Measurements from ENCODE around the gene SLC24A1. TPM values are rescaled to one million over a fixed set of nuclear protein-coding genes. Genes with fewer than 3 reads are reported as not detected.

SLC24A1 gene
- polyA plus RNA-seq, 6 donors from 2014 or later, result 2.3 to 3.7 (median 2.7) TPM; not detected in 1

DNA sequence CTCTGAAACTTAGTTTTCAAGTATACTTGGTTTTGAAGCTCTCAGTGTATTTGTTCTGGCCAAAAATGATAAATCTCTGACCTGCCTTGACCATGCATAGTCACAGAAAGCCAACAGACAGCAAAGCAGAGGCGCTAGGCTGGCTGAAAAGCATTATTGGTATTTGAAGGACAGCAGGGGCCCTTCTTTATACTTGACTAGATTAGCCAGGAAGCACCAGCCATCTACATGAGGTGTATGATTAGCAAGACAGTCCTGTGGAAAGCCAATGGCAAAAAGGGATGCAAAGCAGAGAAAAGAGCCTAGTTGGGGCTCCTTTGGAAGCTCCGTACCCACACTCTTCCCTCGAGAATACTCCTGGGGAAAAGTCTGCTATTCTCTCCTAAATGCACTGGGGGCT lies 7.8 kb downstream of the SLC24A1 start:
- peaks cover 0 to 10% (median 5%) of the 10 kb centered on the region in 3 donors for H3K4me1 Mint-ChIP-seq
- H3K9me3 Mint-ChIP-seq, result no peaks in the 10 kb centered on the region
- H3K27me3 Mint-ChIP-seq, result no peaks in the 10 kb centered on the region
- ATAC-seq (ENCODE audit: low read depth in 2 of 2) (no peak), DNase-seq (no peak)
- H3K36me3 Mint-ChIP-seq, result peaks cover 11 to 12% of the 10 kb centered on the region in 2 donors
- no peak overlapping the region for H3K27ac Mint-ChIP-seq
- no peak overlapping the region for H3K4me3 Mint-ChIP-seq

DNA sequence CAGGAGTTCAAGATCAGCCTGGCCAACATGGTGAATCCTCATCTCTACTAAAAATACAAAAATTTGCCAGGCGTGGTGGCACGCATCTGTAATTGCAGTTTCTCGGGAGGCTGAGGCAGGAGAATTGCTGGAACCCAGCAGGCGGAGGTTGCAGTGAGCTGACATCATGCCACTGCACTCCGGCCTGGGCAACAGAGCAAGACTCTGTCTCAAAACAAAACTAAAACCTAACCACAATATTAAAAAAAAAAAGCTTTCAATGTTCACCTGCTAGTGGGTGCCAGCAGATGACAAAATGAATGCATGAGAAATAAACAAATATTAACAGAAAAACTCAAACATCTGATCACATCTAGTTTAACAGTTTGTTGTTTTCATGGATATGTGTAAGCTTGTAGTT lies 9.0 kb downstream of the SLC24A1 start:
- DNase-seq, result no peak
- Mint-ChIP-seq H3K36me3 (peaks cover 2 to 3% of the 10 kb centered on the region in 2 donors), H3K27ac (no peak overlapping the region), H3K4me1 (peaks cover 0 to 10% (median 5%) of the 10 kb centered on the region in 3 donors), H3K27me3 (no peaks in the 10 kb centered on the region), H3K4me3 (peak overlapping the region in 2 of 8 donors; percentile 3 to 30), H3K9me3 (no peaks in the 10 kb centered on the region)
- ATAC-seq (ENCODE audit: low read depth in 2 of 2), result peak in 1 of 2 donors; percentile 40

DNA sequence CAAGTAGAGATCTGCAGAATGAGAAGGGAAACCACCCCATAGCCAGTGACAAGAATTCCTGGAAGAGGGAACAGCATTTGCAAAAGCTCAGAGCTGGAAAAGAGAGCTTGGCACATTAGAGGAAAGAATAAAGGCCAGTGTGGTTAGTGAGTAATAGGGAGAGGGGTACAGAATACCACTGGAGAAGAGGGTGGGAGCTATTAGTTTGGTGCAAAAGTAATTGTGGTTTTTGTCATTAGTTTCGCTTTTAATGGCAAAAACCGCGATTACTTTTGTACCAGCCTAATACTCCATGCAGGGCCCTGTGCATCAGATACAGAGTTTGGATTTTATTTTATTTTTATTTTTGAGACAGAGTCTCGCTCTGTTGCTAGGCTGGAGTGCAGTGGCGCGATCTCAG lies 9.8 kb downstream of the SLC24A1 start:
- ATAC-seq (ENCODE audit: low read depth in 2 of 2) (no peak), DNase-seq (no peak)
- Mint-ChIP-seq H3K9me3 (no peaks in the 10 kb centered on the region), H3K27ac (peak overlapping the region in 1 of 6 donors; percentile 47), H3K27me3 (no peaks in the 10 kb centered on the region), H3K4me1 (peaks cover 0 to 10% (median 5%) of the 10 kb centered on the region in 3 donors), H3K4me3 (peak overlapping the region in 1 of 8 donors; percentile 3), H3K36me3 (peaks cover 0 to 3% of the 10 kb centered on the region in 2 donors)

DNA sequence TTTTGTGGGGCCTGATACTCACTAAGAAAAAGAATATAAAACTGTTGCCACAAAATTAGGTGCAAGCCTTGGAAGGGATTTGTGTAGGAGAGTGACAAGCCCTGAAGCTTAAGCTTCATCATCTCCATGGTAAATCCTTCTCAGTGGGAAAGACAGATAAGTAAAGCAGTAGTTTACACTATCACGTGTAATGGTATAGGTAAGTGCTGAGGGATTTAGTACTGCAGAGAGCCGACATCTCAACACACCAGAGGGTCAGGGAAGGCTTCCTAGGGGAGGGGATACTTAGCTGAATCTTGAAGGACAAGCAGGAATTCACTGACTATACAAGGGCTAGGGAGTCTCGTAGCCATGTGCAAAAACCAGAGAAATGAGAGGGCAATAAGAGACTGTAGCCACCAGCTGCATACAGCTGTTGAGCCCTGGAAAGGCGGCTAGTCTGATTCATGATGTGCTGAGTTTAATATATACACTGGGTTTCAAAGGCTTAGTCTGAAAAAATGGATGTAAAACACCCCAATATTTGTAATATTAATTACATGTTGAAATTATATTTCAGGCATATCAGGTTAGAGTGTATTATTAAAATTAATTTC lies 11.1 kb downstream of the SLC24A1 start:
- H3K4me1 Mint-ChIP-seq, result peaks cover under 1 to 14% (median 10%) of the 10 kb centered on the region in 3 donors
- H3K36me3 Mint-ChIP-seq, result peaks cover 0 to 3% of the 10 kb centered on the region in 2 donors
- ATAC-seq (ENCODE audit: low read depth in 2 of 2), result no peak
- no peak for DNase-seq
- no peaks in the 10 kb centered on the region for H3K9me3 Mint-ChIP-seq
- H3K4me3 Mint-ChIP-seq, result no peak overlapping the region
- no peaks in the 10 kb centered on the region for H3K27me3 Mint-ChIP-seq
- peak overlapping the region in 2 of 6 donors; percentile 48 to 63 for H3K27ac Mint-ChIP-seq

DNA sequence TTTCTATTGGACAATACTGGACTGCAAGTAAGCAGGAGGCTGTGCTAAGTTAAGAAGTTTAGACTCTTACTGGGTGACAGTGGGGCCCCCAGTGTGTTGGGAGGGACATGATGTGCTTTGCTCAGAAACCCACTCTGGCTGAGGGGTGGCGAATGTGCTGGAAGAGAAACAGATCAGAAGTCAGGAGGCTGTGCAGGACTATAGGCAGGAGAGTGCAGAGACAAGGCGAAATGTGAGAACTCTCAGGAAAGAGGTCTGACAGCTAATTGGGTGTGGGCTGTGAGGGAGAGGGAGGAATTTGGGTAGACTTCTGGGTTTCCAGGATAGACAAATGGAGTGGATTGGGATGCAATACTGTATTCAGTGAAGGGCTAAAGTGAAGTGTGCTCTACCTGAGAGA lies 12.0 kb downstream of the SLC24A1 start:
- no peaks in the 10 kb centered on the region for H3K9me3 Mint-ChIP-seq
- no peaks in the 10 kb centered on the region for H3K27me3 Mint-ChIP-seq
- H3K36me3 Mint-ChIP-seq, result peaks cover 0 to 3% of the 10 kb centered on the region in 2 donors
- no peak for ATAC-seq (ENCODE audit: low read depth in 2 of 2)
- peaks cover 10 to 19% (median 15%) of the 10 kb centered on the region in 3 donors for H3K4me1 Mint-ChIP-seq
- peak overlapping the region in 1 of 6 donors; percentile 8 for H3K27ac Mint-ChIP-seq
- no peak overlapping the region for H3K4me3 Mint-ChIP-seq
- no peak for DNase-seq

DNA sequence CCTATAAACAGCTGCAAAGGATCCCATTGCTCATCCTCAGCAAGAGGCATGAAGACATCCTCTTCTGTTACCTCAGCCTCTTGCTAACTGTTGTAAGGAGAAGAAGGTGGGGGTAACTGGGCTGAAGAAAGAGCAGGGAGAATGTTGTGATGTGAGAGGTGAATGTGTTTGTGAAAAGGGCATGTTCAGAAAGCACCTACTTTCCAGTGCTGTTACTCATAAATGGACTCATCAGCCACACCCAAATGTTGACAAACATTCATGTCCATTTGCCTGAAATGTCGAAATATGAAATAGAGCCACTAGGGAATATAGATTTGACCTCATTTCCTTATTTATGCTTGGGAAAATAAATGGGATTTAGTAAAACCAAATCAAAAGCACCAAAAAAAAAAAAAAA lies 12.6 kb downstream of the SLC24A1 start:
- Mint-ChIP-seq H3K36me3 (peaks cover 0 to 3% of the 10 kb centered on the region in 2 donors), H3K27ac (no peak overlapping the region), H3K4me3 (no peak overlapping the region)

DNA sequence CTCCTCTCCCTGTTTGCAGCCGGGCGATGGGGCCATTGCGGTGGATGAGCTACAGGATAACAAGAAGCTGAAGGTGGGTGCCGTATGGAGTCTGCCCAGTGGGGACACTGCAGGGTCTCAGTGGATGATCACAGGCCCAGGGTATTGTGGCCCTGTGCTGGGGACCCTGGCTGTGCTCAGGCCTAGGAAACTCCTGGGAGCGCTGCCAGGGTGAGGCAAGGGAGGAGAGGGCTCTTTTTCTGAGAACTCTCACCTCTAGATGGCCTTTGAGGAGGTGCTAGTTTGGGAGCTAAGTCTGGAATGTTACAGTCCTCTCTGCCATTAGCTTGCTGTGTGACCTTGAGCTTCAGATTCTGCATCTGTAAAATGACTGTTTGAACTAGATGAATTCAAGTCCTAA lies 16.4 kb downstream of the SLC24A1 start:
- no peaks in the 10 kb centered on the region for H3K27me3 Mint-ChIP-seq
- no peaks in the 10 kb centered on the region for H3K36me3 Mint-ChIP-seq
- H3K4me3 Mint-ChIP-seq, result no peak overlapping the region
- DNase-seq (no peak), ATAC-seq (ENCODE audit: low read depth in 2 of 2) (no peak)
- H3K9me3 Mint-ChIP-seq, result no peaks in the 10 kb centered on the region
- peak overlapping the region in 1 of 6 donors; percentile 54 for H3K27ac Mint-ChIP-seq
- peaks cover 11 to 13% (median 11%) of the 10 kb centered on the region in 3 donors for H3K4me1 Mint-ChIP-seq

More for the DNA sequence above, 12.6 kb downstream of the SLC24A1 start:
- Mint-ChIP-seq H3K9me3 (no peaks in the 10 kb centered on the region), H3K4me1 (peaks cover 11 to 23% (median 15%) of the 10 kb centered on the region in 3 donors), H3K27me3 (no peaks in the 10 kb centered on the region)
- DNase-seq (no peak), ATAC-seq (ENCODE audit: low read depth in 2 of 2) (no peak)

DNA sequence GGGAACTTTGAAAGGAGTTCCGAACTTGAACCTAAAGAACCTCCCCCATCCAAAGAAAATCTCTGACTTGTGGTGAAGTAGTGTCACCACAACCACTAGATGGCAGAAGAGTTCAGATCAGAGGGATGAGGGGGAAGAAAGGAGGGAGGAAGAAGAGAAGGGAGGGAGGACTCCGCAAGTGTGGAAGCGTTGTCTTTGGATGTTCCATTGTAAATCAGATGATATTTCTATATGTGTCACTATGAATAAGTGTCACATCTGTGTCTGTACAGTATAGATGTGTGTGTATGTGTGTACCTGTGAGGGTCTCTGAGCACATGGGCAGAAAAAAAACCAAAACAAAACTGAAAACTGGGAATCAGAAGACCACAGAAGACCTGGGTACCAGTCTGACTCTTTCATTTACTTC lies 16.9 kb downstream of the SLC24A1 start:
- peak; percentile 82 to 85 for ATAC-seq (ENCODE audit: low read depth in 2 of 2)
- no peaks in the 10 kb centered on the region for H3K36me3 Mint-ChIP-seq
- peaks cover 11 to 14% (median 13%) of the 10 kb centered on the region in 3 donors for H3K4me1 Mint-ChIP-seq
- H3K9me3 Mint-ChIP-seq, result no peaks in the 10 kb centered on the region
- H3K27ac Mint-ChIP-seq, result peak overlapping the region in 3 of 6 donors; percentile 0 to 42 (median 41)
- peak; percentile 59 for DNase-seq
- H3K27me3 Mint-ChIP-seq, result no peaks in the 10 kb centered on the region
- peak overlapping the region in 2 of 8 donors; percentile 2 to 9 for H3K4me3 Mint-ChIP-seq

DNA sequence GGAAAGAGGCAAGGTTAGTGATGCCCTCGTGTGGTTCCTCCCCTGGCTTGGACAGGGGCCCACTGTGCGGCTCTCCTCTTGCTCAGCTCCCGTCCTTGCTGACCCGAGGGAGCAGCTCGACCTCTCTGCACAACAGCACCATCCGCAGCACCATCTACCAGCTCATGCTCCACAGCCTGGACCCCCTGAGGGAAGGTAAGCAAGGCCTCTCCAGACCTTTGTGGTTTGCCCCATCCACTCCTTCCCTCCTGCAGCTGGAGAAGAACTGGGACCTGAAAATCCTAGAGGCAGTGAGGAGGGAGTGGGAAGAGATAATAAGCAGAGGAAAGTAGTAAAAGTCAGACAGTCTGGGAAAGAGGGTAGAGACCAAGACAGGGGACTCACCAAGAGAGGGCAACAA lies 17.8 kb downstream of the SLC24A1 start:
- H3K4me1 Mint-ChIP-seq, result peaks cover 11 to 14% (median 13%) of the 10 kb centered on the region in 3 donors
- H3K27ac Mint-ChIP-seq, result no peak overlapping the region
- no peaks in the 10 kb centered on the region for H3K27me3 Mint-ChIP-seq
- no peak for ATAC-seq (ENCODE audit: low read depth in 2 of 2)
- no peak overlapping the region for H3K4me3 Mint-ChIP-seq
- H3K36me3 Mint-ChIP-seq, result no peaks in the 10 kb centered on the region
- DNase-seq, result no peak
- H3K9me3 Mint-ChIP-seq, result no peaks in the 10 kb centered on the region

DNA sequence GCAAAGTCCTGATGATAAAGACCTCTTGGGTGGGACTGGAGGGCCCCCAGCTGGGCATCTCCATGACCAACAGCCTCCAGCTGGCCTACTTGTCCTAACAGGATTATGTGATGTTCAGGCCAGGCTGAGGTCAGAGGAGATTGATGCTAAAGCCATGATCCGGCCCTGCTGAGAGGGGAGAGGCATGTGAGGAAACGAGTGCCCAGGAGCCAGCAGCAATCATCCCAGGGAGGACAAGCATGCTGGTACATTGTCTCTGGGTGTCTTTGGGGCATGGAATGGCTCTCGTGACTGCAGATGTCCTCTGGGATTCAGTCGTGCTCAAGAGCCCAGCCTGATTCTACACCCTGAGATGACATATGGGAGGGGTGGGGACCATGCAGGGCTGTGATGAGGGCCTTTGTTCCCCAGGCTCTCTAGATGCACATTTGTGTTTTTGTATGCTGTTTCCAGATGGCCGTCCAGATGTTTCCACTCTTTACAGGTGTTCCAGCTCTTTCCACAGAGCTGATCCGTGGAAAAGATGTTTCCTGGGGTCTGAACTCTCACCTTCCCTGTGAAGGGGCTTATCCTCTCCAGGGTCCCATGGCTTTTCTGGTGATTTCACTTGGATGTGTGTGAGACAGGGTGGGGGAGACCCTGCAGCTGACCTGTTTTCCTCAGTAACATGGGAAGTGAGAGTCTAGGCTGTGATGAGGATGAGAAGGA lies 20.2 kb downstream of the SLC24A1 start:
- no peak for DNase-seq
- no peaks in the 10 kb centered on the region for H3K9me3 Mint-ChIP-seq
- no peaks in the 10 kb centered on the region for H3K36me3 Mint-ChIP-seq
- H3K4me3 Mint-ChIP-seq, result no peak overlapping the region
- peaks cover 11 to 24% (median 17%) of the 10 kb centered on the region in 3 donors for H3K4me1 Mint-ChIP-seq
- no peaks in the 10 kb centered on the region for H3K27me3 Mint-ChIP-seq
- H3K27ac Mint-ChIP-seq, result peak overlapping the region in 4 of 6 donors; percentile 3 to 57 (median 48)
- ATAC-seq (ENCODE audit: low read depth in 2 of 2), result no peak

DNA sequence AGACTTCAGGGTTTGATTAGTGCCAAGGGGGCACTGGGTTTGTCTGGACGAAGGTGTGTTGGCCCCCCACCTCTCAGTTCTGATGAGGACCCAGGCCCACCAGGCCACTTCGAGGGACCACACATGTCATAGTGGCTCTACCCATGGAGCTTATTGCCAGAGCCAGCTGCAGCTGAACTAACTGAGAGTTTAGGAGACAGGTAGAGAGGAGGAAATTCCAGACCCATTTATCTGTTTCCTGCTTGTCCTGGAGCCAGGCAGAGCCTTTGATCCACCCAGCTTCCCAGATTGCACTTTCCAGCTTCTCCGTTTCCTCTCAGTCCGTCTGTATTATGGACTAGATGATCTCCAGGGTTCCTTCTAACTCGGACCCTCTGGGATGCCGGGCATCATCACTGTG lies 20.9 kb downstream of the SLC24A1 start:
- Mint-ChIP-seq H3K27ac (peak overlapping the region in 2 of 6 donors; percentile 11 to 82), H3K27me3 (no peaks in the 10 kb centered on the region), H3K4me3 (no peak overlapping the region), H3K4me1 (peaks cover 11 to 24% (median 20%) of the 10 kb centered on the region in 3 donors), H3K36me3 (no peaks in the 10 kb centered on the region), H3K9me3 (no peaks in the 10 kb centered on the region)
- DNase-seq, result no peak
- no peak for ATAC-seq (ENCODE audit: low read depth in 2 of 2)

DNA sequence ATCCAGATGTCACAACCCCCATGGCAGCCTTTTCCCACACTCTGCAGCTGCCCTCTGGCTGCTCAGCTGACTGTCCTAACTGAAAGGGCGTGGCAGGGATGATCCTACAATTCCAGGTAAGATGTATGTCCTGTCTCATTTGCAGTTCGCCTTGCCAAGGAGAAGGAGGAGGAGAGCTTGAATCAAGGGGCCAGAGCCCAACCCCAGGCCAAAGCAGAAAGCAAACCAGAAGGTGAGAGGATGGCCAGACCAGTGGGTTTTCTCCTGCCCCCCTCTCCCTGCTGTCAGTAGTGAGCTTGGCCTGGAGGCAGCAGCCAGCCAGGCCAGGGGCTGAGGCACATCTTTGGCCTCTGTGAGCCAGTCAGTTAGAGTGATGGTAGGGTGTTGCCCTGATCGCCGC lies 22.5 kb downstream of the SLC24A1 start:
- ATAC-seq (ENCODE audit: low read depth in 2 of 2) (no peak), DNase-seq (no peak)
- no peaks in the 10 kb centered on the region for H3K36me3 Mint-ChIP-seq
- H3K4me1 Mint-ChIP-seq, result peaks cover 0 to 17% (median 11%) of the 10 kb centered on the region in 3 donors
- peak overlapping the region in 2 of 6 donors; percentile 59 to 80 for H3K27ac Mint-ChIP-seq
- H3K9me3 Mint-ChIP-seq, result no peaks in the 10 kb centered on the region
- H3K4me3 Mint-ChIP-seq, result no peak overlapping the region
- no peaks in the 10 kb centered on the region for H3K27me3 Mint-ChIP-seq

DNA sequence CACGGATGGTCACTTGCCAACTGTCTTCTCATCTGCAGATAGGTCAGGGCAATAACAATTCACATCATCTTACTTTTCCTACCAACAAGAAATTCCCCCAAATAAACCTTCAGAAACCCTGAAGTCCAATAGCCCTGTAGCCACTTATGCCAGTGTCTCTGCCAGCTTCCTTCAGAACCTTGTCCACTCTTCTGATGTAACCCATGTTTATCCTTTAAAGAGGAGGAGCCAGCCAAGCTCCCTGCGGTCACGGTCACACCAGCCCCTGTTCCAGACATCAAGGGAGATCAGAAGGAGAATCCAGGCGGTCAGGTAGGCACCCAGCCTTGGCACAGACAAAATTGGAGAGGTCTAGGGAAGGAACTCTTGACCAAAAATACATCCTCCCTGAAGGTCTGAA lies 23.7 kb downstream of the SLC24A1 start:
- Mint-ChIP-seq H3K4me1 (peaks cover 4 to 20% (median 17%) of the 10 kb centered on the region in 3 donors), H3K27me3 (no peaks in the 10 kb centered on the region), H3K4me3 (no peak overlapping the region), H3K36me3 (peaks cover 2 to 6% of the 10 kb centered on the region in 2 donors), H3K27ac (peak overlapping the region in 4 of 6 donors; percentile 12 to 85 (median 45)), H3K9me3 (no peaks in the 10 kb centered on the region)
- ATAC-seq (ENCODE audit: low read depth in 2 of 2) (no peak), DNase-seq (no peak)

DNA sequence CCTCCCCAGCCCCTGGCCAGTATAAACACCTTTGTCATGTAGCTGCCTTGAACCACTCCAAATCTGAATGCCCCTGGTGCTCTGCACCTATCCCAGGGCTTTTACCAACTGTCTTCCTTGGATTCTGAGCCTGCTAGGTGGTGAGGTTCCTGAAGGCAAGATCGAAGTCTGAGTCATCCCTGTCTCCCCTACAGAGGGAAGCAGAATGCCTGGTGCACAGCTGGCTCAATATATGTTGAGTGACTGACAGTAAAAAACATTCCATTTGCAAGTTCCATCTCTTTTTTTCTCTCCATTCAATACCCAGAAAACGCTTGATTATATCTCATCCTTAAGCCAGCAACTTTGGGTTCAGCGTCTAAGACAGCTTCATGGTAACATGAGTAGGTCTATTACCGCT lies 24.7 kb downstream of the SLC24A1 start:
- DNase-seq (no peak), ATAC-seq (ENCODE audit: low read depth in 2 of 2) (no peak)
- H3K9me3 Mint-ChIP-seq, result no peaks in the 10 kb centered on the region
- H3K27me3 Mint-ChIP-seq, result no peaks in the 10 kb centered on the region
- peaks cover 5 to 10% of the 10 kb centered on the region in 2 donors for H3K36me3 Mint-ChIP-seq
- peak overlapping the region in 1 of 8 donors; percentile 9 for H3K4me3 Mint-ChIP-seq
- peak overlapping the region in 2 of 6 donors; percentile 26 to 39 for H3K27ac Mint-ChIP-seq
- H3K4me1 Mint-ChIP-seq, result peaks cover 7 to 27% (median 19%) of the 10 kb centered on the region in 3 donors

Measured in naive B cell (primary cell).